Measurements from ENCODE around the gene MRGPRG.

GRCh38 chr11:3196161-3197043, 22.2 kb downstream of the MRGPRG start:
- no peak for TF ChIP-seq CTCF (IDR thresholded peaks at IDR 0.05; ENCODE audit: low read depth, low read length, missing input control)
- no peak for TF ChIP-seq JUND (IDR thresholded peaks at IDR 0.05)
- TF ChIP-seq GABPA (IDR thresholded peaks at IDR 0.05 in 1 of 2, conservative IDR thresholded peaks at IDR 0.05 in 1 of 2), result no peak
- no peak for TF ChIP-seq TAF1 (conservative IDR thresholded peaks at IDR 0.05)
- no peak for TF ChIP-seq RAD21 (IDR thresholded peaks at IDR 0.05)
- TF ChIP-seq YY1 (IDR thresholded peaks at IDR 0.05), result no peak
- TF ChIP-seq ZBTB33 (IDR thresholded peaks at IDR 0.05), result no peak
- no peak for TF ChIP-seq SP1 (IDR thresholded peaks at IDR 0.05)
- no peak for TF ChIP-seq REST (IDR thresholded peaks at IDR 0.05)
- TF ChIP-seq MAX (IDR thresholded peaks at IDR 0.05), result no peak
- no peak for TF ChIP-seq RXRA (IDR thresholded peaks at IDR 0.05)
- no peak for TF ChIP-seq EGR1 (IDR thresholded peaks at IDR 0.05; ENCODE audit: low read depth in 2 of 2)
- no peak for TF ChIP-seq FOXA1 (IDR thresholded peaks at IDR 0.05)
